PC-9 (cell line): ENCODE results near the gene ZNF319. TPM values are rescaled to one million over a fixed set of nuclear protein-coding genes. Genes with fewer than 3 reads are reported as not detected.

Experiments used
- BruUV-seq: library from RNA; stranded (reverse); fragments of 400-500 nt; replicated peaks from 2 replicates; lab custom pipeline; 2021; lab: Mats Ljungman, UMichigan
- CTCF ChIA-PET: fragments of 300-600 bp; sonication (Branson Sonifier 250); formaldehyde crosslinking; loops from one replicate; lab custom pipeline; 2022; ENCODE audit warnings: antibody characterized with exemption; lab: Charles Lee
- POLR2A ChIA-PET: fragments of 300-600 bp; sonication (Branson Sonifier 250); formaldehyde crosslinking; loops from one replicate; lab custom pipeline; 2022; ENCODE audit warnings: antibody characterized with exemption; ENCODE audit not compliant: unreplicated experiment; lab: Charles Lee
- DNase-seq, 2 experiments: peaks; one replicate each; pipeline versions ENCODE4 v3.0.0 to v3.0.0-alpha.2; 2015 to 2022; ENCODE audit warnings: mixed read lengths in 1 of 2
- H2AFZ ChIP-seq: fragments of 200-600 bp; sonication (generic); 2 replicates; pipeline ENCODE4 v1.8.1; 2017; ENCODE audit warnings: antibody characterized with exemption
- H3F3A ChIP-seq: fragments of 200-600 bp; sonication (generic); 2 replicates; pipeline ENCODE4 v1.8.1; 2017; ENCODE audit warnings: antibody characterized with exemption, mild to moderate bottlenecking, low read depth; ENCODE audit not compliant: insufficient read depth
- H3K27ac ChIP-seq: fragments of 200-600 bp; sonication (generic); 2 replicates; pipeline ENCODE4 v1.6.1; 2016; ENCODE audit warnings: mixed run types
- H3K27me3 ChIP-seq: fragments of 200-600 bp; sonication (generic); 2 replicates; pipeline ENCODE4 v1.6.1; 2016; ENCODE audit warnings: low read depth, mixed run types; ENCODE audit not compliant: insufficient read depth
- H3K36me3 ChIP-seq: fragments of 200-600 bp; sonication (generic); 2 replicates; pipeline ENCODE4 v1.6.1; 2016; ENCODE audit warnings: low read depth, mixed run types
- H3K4me1 ChIP-seq: fragments of 200-600 bp; sonication (generic); replicated peaks from 2 replicates; pipeline ENCODE4 v1.6.1; 2016; ENCODE audit warnings: mixed run types; ENCODE audit not compliant: insufficient read depth
- H3K4me2 ChIP-seq: fragments of 200-600 bp; sonication (generic); 2 replicates; pipeline ENCODE4 v1.6.1; 2017; ENCODE audit warnings: mixed run types
- H3K4me3 ChIP-seq: fragments of 200-600 bp; sonication (generic); 2 replicates; pipeline ENCODE4 v1.6.1; 2016; ENCODE audit warnings: mixed run types
- H3K79me2 ChIP-seq: fragments of 200-600 bp; sonication (generic); 2 replicates; pipeline ENCODE4 v1.6.1; 2017; ENCODE audit warnings: low read depth, mixed run types
- H3K9me2 ChIP-seq: fragments of 200-600 bp; sonication (generic); 2 replicates; pipeline ENCODE4 v1.8.1; 2017; ENCODE audit warnings: mild to moderate bottlenecking; ENCODE audit not compliant: insufficient read depth
- H3K9me3 ChIP-seq: fragments of 200-600 bp; sonication (generic); 2 replicates; pipeline ENCODE4 v1.8.1; 2016; ENCODE audit warnings: low read depth; ENCODE audit not compliant: insufficient read depth
- H4K20me1 ChIP-seq: fragments of 200-600 bp; sonication (generic); 2 replicates; pipeline ENCODE4 v1.8.1; 2017; ENCODE audit not compliant: insufficient read depth
- EZH2 ChIP-seq: fragments of 200-600 bp; sonication (generic); IDR thresholded peaks from 2 replicates; pipeline ENCODE4 v1.8.0; 2017; ENCODE audit warnings: antibody characterized with exemption, low read depth
- intact Hi-C: fragments of 100-400 bp; cut with micrococcal nuclease; formaldehyde crosslinking; loops from one replicate; pipeline ENCODE4 v1.10.0; 2022; ENCODE audit not compliant: unreplicated experiment
- total RNA-seq: library from RNA; stranded (reverse); gene quantifications from 2 replicates; pipeline ENCODE4 v1.2.3, GENCODE V29; 2021
- TF ChIP-seq, protein P1 (sequence below): fragments of 200-600 bp; sonication (generic); conservative IDR thresholded peaks from 2 replicates; pipeline ENCODE4 v1.6.1; 2017; ENCODE audit warnings: mixed run types, antibody characterized with exemption, mild to moderate bottlenecking, moderate library complexity

The ZNF319 gene
- total RNA-seq, 1 experiment from 2014 or later = 11.0 TPM

- Histone ChIP-seq H3K4me2 (no peak overlapping the region), H3F3A (peaks cover 12% of the 10 kb centered on the region), H3K36me3 (no peaks in the 10 kb centered on the region), H2AFZ (no peak overlapping the region), H3K79me2 (no peaks in the 10 kb centered on the region), H3K27me3 (no peaks in the 10 kb centered on the region), H4K20me1 (no peaks in the 10 kb centered on the region), H3K4me1 (peaks cover 14% of the 10 kb centered on the region), H3K4me3 (no peak overlapping the region), H3K9me3 (no peaks in the 10 kb centered on the region), H3K27ac (no peak overlapping the region), H3K9me2 (no peaks in the 10 kb centered on the region)
- POLR2A ChIA-PET = no interaction called here
- BruUV-seq = no TSS peak
- CTCF ChIA-PET = no interaction called here
- intact Hi-C loops = no loop called here
- no peak for DNase-seq
- TF ChIP-seq, protein P1, sequence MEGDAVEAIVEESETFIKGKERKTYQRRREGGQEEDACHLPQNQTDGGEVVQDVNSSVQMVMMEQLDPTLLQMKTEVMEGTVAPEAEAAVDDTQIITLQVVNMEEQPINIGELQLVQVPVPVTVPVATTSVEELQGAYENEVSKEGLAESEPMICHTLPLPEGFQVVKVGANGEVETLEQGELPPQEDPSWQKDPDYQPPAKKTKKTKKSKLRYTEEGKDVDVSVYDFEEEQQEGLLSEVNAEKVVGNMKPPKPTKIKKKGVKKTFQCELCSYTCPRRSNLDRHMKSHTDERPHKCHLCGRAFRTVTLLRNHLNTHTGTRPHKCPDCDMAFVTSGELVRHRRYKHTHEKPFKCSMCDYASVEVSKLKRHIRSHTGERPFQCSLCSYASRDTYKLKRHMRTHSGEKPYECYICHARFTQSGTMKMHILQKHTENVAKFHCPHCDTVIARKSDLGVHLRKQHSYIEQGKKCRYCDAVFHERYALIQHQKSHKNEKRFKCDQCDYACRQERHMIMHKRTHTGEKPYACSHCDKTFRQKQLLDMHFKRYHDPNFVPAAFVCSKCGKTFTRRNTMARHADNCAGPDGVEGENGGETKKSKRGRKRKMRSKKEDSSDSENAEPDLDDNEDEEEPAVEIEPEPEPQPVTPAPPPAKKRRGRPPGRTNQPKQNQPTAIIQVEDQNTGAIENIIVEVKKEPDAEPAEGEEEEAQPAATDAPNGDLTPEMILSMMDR = no peak
These were observed 28.6 kb downstream of the ZNF319 start for GRCh38 chr16:57971848-57972247.

DNA sequence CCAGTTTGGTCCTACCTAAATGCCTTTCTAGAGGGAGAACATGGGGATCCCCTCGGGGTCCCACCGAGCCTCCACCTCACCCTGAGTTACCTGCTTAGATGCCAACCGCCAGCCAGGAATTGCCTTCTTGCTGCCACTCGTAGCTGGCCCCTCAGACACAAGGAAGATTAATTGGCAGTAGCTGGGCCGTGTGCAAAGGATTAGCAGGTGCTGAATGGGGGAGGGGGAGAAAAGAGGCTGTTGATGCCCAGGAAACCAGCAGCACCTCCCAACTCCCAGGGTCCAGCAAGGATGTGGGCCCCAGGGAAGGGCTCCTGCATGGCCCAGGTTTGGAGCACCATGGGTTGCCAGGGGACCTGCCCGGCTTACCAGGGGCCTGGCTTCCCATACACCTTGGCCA is 29.5 kb downstream of the ZNF319 start, which contains the start of gene CNGB1:
Gene CNGB1 (minus strand): TSS at position 159 of the 400 bp plus-strand sequence. CDS start 3,842 bp downstream, outside the sequence.
- Histone ChIP-seq H3K79me2 (no peaks in the 10 kb centered on the region), H3K4me2 (no peak within 1 kb of the TSS), H3K4me3 (no peak within 1 kb of the TSS), H3K4me1 (peaks cover 10% of the 10 kb centered on the region), H2AFZ (no peak within 1 kb of the TSS), H3K9me3 (no peaks in the 10 kb centered on the region), H4K20me1 (no peaks in the 10 kb centered on the region), H3K27ac (no peak within 1 kb of the TSS), H3K9me2 (no peaks in the 10 kb centered on the region), H3K36me3 (no peaks in the 10 kb centered on the region), H3F3A (peaks cover 14% of the 10 kb centered on the region), H3K27me3 (no peaks in the 10 kb centered on the region)
- intact Hi-C loops = no loop called here
- TF ChIP-seq, protein P1 = no peak
- no peak for TF ChIP-seq EZH2
- ChIA-PET CTCF (no interaction called here), POLR2A (no interaction called here)
- BruUV-seq = no TSS peak
- DNase-seq = no peak

- Histone ChIP-seq H3K27me3 (no peaks in the 10 kb centered on the region), H3K4me3 (no peak overlapping the region), H3K4me1 (0 out of 2 replicates have a peak, but pooled peaks cover 5% of the 10 kb centered on the region), H3K79me2 (no peaks in the 10 kb centered on the region), H4K20me1 (no peaks in the 10 kb centered on the region), H3K9me3 (no peaks in the 10 kb centered on the region), H2AFZ (no peak overlapping the region), H3K9me2 (no peaks in the 10 kb centered on the region), H3F3A (peaks cover 21% of the 10 kb centered on the region), H3K27ac (no peak overlapping the region), H3K4me2 (no peak overlapping the region), H3K36me3 (no peaks in the 10 kb centered on the region)
- CTCF ChIA-PET = no interaction called here
- no peak for DNase-seq
- TF ChIP-seq EZH2 = no peak
- TF ChIP-seq, protein P1 = no peak
- intact Hi-C loops = no loop called here
- POLR2A ChIA-PET = no interaction called here
- no TSS peak for BruUV-seq
These were observed 30.2 kb downstream of the ZNF319 start for GRCh38 chr16:57970319-57970718.
